GM12874 (cell line): ENCODE data around the gene HAO1.

Source experiments
- TF ChIP-seq, protein P1 (sequence below): IDR thresholded peaks from 2 replicates; pipeline ENCODE4 v1.5.1; 2011; ENCODE audit warnings: low read depth, mild to moderate bottlenecking, control low read depth, low read length, moderate library complexity; ENCODE audit not compliant: insufficient read depth

Gene HAO1

DNA sequence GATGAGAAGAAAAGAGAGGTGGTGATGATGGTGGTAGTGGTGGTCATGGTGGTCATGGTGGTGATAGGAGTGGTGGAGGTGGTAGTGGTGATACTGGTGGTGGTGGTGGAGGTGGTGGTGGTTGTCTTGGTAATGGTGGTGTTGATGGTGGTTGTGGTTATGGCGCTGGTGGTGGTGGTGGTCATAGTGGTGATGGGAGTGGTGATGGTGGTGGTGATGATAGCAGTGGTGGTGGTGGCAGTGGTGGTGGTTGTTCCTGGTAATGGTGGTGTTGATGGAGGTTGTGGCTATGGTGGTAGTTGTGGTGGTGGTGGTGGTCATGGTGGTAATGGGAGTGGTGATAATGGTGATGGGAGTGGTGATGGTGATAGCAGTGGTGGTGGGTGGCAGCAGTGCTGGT is 36.8 kb downstream of the HAO1 start:
- TF ChIP-seq, protein P1, sequence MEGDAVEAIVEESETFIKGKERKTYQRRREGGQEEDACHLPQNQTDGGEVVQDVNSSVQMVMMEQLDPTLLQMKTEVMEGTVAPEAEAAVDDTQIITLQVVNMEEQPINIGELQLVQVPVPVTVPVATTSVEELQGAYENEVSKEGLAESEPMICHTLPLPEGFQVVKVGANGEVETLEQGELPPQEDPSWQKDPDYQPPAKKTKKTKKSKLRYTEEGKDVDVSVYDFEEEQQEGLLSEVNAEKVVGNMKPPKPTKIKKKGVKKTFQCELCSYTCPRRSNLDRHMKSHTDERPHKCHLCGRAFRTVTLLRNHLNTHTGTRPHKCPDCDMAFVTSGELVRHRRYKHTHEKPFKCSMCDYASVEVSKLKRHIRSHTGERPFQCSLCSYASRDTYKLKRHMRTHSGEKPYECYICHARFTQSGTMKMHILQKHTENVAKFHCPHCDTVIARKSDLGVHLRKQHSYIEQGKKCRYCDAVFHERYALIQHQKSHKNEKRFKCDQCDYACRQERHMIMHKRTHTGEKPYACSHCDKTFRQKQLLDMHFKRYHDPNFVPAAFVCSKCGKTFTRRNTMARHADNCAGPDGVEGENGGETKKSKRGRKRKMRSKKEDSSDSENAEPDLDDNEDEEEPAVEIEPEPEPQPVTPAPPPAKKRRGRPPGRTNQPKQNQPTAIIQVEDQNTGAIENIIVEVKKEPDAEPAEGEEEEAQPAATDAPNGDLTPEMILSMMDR = no peak

DNA sequence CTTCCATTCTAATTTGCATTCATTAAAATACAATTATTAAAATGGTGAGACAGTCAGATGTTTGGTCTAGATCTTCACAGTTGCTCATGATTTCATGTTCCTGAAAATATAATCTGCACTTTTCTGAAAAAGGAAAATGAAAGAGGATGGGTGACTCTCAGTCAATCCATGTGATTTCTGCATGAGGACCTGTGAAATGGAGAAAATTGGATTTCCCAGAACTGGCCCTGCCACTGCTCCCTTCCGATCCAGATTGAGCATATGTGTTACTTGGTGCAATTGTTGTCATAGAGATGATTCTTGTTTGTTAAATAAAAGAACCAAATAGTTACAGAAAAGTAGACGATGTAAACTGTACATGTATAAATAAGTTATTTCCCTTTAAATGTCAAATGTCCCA is 37.4 kb downstream of the HAO1 start:
- TF ChIP-seq, protein P1 = no peak

DNA sequence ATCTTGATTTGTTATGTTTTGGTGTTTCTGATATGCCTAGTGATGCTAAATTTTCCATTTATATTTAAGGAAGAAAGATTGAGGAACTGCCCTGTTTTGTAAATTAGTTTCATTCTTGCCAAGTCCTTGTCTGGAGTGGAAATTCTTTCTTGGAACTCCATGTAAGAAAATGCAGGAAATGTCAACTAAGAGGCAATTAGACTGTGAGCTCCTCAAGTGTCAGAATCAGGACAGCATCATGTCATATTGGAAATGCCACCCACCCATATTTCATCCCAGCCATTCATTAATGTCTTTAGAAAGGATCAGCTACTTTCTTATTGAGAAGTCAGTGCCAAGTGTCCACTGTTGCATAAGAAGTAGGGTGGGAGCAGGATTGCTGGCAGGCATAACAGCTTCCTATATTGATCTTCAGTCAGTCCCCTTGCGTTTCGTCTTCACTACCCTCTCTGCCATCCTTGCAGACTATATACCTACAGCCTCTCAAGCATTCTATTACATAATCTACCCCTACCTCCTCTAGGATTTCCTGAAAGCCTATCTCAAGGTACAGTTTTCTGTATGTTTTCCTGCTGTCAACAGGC is 42.4 kb downstream of the HAO1 start:
- TF ChIP-seq, protein P1 = no peak

DNA sequence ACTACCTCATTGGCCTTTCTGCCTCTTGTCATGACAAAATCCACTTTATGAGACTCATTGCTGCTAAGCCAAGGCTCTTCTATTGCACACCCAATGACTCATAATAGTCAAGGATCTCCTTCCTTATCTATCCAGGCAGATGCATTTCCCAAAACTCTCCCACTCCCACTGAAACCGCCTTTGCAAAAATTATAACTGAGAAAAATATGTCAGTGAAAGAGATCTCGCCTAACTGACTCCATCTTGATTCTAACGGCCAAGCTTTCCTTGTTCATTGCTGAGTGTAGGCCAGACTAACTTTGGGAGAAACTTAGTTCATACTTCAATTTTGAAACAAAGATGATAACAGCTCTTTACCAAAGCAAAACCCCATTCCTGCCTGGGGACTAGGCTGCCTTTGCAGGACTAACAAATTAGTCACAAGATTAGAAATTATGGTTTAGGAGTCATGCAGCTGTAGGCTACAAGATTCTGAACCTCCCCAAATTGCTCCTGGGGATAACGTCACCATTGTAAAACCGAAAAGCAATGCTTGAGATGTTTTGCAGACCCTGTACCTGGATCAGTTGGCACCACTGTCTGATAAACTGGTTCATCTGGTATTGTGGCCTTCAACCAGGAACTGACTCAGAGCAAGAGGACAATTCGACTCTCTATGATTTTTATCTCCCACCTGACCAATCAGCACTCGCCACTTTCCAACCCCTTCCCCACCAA is 47.1 kb downstream of the HAO1 start:
- TF ChIP-seq, protein P1 = no peak

DNA sequence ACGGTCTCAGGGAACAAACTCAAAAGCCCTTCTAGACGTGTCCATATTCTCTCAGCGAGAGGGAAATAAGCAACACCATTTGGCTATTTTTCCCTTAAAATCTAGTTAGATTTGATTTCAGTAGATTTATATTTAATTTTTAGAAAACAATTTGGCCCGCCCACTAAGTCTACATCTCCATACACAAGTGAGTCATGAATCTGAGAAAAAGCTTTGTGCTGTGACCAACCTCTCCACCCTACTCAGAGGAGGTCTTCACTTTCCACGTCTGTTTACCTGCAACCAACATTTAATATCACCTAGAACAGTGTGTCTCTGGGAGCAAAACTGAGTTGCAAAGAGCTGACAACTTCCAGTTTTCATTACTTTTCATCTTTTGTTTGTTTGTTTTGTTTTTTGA is 48.6 kb downstream of the HAO1 start:
- TF ChIP-seq, protein P1 = no peak

DNA sequence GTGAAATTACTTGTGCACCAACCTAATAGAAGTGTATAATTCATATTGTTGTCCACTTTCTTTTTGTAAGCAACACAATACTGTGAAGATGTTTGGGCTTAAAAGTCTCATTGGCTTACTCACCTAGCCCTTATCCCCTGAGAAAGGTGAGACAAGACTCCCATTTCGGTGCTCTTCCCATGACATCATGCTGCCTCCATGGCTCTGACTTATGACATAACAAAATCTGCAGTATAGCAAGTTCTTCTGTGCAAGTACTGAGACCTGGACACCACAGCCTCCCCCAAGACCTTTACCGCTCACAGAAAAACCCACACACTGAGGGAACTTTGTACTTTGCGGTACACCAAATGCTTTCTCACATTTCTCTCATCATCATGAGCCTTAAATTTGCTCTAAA is 50.5 kb downstream of the HAO1 start:
- TF ChIP-seq, protein P1 = no peak

DNA sequence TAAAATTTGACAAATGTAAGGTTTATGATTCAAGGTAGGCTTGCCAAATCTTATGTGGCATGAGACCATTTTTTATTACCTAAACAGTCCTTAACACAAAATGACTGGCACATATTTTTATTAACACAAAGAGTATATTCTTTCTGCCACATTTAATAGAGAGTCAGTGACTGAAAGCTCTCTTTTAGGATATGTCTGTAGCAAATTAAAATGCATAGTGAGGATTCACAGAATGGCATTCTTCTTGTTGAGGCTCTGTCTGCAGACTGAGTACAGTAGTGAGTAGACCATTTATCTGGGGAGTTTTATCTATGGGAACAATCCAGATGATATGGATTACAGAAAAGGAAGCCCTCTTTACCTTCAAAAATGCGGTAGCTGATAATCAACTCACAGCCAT is 56.5 kb downstream of the HAO1 start:
- TF ChIP-seq, protein P1 = no peak
